22Rv1 (cell line): Measurements from ENCODE around the gene PAQR9.

ENCODE experiments used
- ZFX ChIP-seq: fragments of 450-650 bp; IDR thresholded peaks from 2 replicates; pipeline ENCODE4 v1.6.1; 2017; ENCODE audit warnings: antibody characterized with exemption, borderline replicate concordance
- TF ChIP-seq, protein P1 (sequence below): fragments of 450-650 bp; IDR thresholded peaks from 2 replicates; pipeline ENCODE4 v1.5.1; 2017; ENCODE audit warnings: mild to moderate bottlenecking

GRCh38 chr3:142976621-142977398, 13.3 kb upstream of the PAQR9 start:
- TF ChIP-seq, protein P1, sequence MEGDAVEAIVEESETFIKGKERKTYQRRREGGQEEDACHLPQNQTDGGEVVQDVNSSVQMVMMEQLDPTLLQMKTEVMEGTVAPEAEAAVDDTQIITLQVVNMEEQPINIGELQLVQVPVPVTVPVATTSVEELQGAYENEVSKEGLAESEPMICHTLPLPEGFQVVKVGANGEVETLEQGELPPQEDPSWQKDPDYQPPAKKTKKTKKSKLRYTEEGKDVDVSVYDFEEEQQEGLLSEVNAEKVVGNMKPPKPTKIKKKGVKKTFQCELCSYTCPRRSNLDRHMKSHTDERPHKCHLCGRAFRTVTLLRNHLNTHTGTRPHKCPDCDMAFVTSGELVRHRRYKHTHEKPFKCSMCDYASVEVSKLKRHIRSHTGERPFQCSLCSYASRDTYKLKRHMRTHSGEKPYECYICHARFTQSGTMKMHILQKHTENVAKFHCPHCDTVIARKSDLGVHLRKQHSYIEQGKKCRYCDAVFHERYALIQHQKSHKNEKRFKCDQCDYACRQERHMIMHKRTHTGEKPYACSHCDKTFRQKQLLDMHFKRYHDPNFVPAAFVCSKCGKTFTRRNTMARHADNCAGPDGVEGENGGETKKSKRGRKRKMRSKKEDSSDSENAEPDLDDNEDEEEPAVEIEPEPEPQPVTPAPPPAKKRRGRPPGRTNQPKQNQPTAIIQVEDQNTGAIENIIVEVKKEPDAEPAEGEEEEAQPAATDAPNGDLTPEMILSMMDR = no peak
- TF ChIP-seq ZFX = no peak
